Mesothelial cell of epicardium (in vitro differentiated cells): ENCODE measurements around the gene IDE. TPM values are rescaled to one million over a fixed set of nuclear protein-coding genes. Genes with fewer than 3 reads are reported as not detected.
"Not testable (repeated sequence)": the region's sequence is repeated elsewhere in the genome, so short reads cannot be mapped to it uniquely, and the experiment has no call there.

ENCODE experiments used
- DNase-seq, 2 experiments: peaks; one replicate each; pipeline ENCODE4 v3.0.0; 2021; ENCODE audit warnings: low spot score in 2 of 2; ENCODE audit not compliant: unreplicated experiment in 2 of 2
- H3K27ac Mint-ChIP-seq: 2 replicates; pipeline ENCODE4 v1.8.0; 2021; ENCODE audit warnings: mixed read lengths
- H3K27me3 Mint-ChIP-seq: 2 replicates; pipeline ENCODE4 v1.8.0; 2021; ENCODE audit warnings: low read depth, mixed read lengths
- H3K36me3 Mint-ChIP-seq: 2 replicates; pipeline ENCODE4 v1.8.0; 2021; ENCODE audit warnings: mixed read lengths
- H3K4me1 Mint-ChIP-seq: 2 replicates; pipeline ENCODE4 v1.8.0; 2021; ENCODE audit warnings: mixed read lengths
- H3K4me3 Mint-ChIP-seq: 2 replicates; pipeline ENCODE4 v1.8.0; 2021; ENCODE audit warnings: mild to moderate bottlenecking, moderate library complexity, mixed read lengths
- H3K9me3 Mint-ChIP-seq: 2 replicates; pipeline ENCODE4 v1.8.0; 2021; ENCODE audit warnings: mixed read lengths
- total RNA-seq: library from RNA; stranded (reverse); gene quantifications from 3 replicates; pipeline ENCODE4 v1.2.1, GENCODE V29; 2021
- TF ChIP-seq, protein P1 (sequence below): fragments of 200-600 bp; sonication (generic); IDR thresholded peaks from one replicate; pipeline ENCODE4 v1.5.0; 2021; ENCODE audit warnings: antibody characterized with exemption; ENCODE audit not compliant: unreplicated experiment

IDE gene
- total RNA-seq, 1 donor from 2014 or later, result 30.3 TPM

DNA sequence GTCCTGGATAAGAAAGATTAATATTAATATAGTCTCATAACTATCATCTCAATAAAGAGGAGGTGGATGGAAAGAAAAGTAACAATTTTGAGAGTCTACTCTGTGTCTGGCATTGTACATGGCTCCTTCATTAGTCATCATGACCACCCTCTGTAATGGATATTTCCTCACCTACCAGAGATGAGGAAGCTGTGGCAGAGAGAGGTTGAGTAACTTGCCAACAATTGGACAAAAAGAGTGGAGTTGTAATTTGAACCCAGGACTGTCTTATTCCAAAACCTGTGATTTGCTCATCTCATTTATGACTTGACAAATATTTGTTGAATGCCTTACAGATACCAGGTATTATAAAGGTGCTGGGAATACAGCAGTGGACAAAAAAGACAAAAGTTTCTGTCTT lies 2.1 kb upstream of the IDE start:
- Mint-ChIP-seq H3K9me3 (no peaks in the 10 kb centered on the region), H3K27ac (no peak overlapping the region), H3K4me3 (no peak overlapping the region), H3K27me3 (no peaks in the 10 kb centered on the region), H3K36me3 (no peaks in the 10 kb centered on the region), H3K4me1 (peaks cover 26% of the 10 kb centered on the region)
- TF ChIP-seq, protein P1, sequence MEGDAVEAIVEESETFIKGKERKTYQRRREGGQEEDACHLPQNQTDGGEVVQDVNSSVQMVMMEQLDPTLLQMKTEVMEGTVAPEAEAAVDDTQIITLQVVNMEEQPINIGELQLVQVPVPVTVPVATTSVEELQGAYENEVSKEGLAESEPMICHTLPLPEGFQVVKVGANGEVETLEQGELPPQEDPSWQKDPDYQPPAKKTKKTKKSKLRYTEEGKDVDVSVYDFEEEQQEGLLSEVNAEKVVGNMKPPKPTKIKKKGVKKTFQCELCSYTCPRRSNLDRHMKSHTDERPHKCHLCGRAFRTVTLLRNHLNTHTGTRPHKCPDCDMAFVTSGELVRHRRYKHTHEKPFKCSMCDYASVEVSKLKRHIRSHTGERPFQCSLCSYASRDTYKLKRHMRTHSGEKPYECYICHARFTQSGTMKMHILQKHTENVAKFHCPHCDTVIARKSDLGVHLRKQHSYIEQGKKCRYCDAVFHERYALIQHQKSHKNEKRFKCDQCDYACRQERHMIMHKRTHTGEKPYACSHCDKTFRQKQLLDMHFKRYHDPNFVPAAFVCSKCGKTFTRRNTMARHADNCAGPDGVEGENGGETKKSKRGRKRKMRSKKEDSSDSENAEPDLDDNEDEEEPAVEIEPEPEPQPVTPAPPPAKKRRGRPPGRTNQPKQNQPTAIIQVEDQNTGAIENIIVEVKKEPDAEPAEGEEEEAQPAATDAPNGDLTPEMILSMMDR, result no peak
- no peak for DNase-seq

DNA sequence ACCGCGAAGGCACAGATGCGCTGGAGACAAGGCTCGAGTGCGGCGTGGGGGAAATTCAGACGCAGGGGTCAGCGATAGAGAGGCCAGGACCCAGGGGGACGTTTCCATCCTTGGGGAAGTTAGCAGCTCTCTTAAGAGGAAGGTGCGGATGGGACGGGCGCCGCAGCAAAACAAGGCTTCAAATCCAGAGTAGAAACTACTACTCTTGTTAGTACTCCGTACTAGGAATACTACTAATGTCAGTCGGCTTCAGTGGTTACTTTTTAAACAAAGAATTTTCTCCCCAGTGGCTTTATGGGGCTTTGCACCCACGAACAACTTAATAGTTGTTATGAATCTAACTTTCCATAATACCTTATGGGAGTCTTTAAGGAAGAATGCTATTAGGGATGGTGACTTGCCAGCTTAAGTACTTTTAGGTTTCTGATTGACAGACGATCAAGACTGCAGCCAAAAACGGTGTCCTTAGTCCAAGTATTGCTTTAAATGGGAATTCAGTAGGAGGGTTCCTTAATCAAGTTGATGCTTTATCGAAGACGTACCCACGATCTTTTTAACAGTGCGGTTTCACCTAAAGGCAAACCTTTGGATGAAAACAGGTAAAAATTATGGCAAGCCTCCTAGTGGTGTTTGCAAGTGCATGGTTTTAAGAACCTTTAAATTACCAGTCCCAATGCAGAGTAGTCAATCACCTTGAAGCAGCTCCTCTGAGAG lies 812 bp upstream of the IDE start:
- TF ChIP-seq, protein P1, result peak; percentile 8
- Mint-ChIP-seq H3K36me3 (no peaks in the 10 kb centered on the region), H3K9me3 (no peaks in the 10 kb centered on the region), H3K4me1 (peaks cover 26% of the 10 kb centered on the region), H3K27ac (peak overlapping the region; percentile 94), H3K4me3 (peak overlapping the region; percentile 79), H3K27me3 (no peaks in the 10 kb centered on the region)
- no peak for DNase-seq

DNA sequence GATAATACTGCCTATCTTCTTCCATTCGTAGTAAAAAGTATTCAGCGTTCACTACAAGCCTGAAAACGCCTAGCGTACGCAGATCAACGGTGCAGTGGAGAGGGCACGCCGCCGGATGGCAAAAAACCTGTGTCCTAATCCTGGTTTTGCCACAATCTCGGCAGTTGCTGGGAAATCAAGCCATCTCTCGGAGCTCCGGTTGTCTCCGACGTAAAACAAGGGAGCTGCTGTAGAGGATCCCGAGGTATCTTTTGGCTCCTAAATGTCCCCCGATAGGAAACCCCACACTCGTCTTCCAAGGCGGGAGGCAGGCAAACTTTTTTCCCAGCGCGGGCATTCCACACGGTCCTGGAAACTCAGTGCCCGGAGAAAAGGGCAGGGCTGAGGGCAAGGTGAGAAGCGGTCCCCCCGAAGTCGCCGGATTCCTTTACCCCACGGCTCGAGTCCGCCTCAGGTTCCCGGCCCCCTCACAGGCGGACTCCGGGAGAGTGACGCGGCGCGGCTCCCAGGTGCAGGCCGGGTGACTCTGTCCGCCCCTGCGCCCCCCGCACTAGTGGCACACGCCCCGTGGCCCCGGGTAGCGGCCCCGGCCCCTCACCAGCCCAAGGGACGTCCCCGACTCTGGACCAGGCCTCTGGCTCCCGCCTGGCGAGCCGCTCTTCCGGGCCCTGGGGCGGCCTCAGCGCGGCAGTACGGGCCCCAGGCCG lies 649 bp downstream of the IDE start:
- H3K4me3 Mint-ChIP-seq, result peak overlapping the region; percentile 79
- DNase-seq, result peak in 1 of 2 experiments; percentile 36
- H3K9me3 Mint-ChIP-seq, result no peaks in the 10 kb centered on the region
- no peaks in the 10 kb centered on the region for H3K27me3 Mint-ChIP-seq
- H3K27ac Mint-ChIP-seq, result peak overlapping the region; percentile 48
- peaks cover 29% of the 10 kb centered on the region for H3K4me1 Mint-ChIP-seq
- H3K36me3 Mint-ChIP-seq, result peaks cover 5% of the 10 kb centered on the region
- TF ChIP-seq, protein P1, result no peak

DNA sequence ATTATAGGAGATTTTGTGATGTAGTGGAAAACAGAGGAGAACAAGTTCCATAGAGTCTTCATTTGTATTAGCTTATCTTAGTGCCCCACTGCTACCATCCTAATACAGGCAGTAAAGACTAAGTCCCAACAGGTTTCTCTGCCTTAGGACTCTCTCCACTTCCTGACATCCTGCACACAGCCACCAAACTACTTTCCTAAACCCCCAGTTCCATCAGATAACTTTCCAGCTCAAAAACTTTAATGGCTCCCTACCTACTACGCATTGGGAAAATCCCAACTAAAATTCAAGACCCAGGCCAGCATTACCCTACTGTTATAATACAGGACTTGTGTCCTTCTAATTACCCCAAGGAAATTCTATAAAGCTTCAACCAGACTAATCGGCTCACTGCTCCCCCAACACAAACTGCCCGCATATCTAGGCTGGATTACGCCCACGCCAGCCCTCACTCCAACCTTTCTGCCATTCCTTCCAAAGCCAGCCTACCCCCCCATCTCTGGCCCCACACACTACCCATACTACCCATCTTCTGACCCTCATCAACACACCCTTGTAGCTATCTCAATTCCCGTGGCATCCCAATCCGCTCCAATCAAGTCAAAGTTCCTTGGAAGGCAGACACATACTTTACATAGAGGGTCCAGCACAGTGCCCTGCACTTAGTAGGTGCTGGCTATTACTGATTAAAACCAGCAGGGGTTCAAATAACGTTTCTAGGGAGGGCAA lies 1.4 kb downstream of the IDE start:
- Mint-ChIP-seq H3K9me3 (no peaks in the 10 kb centered on the region), H3K27me3 (no peaks in the 10 kb centered on the region), H3K36me3 (peaks cover 9% of the 10 kb centered on the region), H3K4me3 (peak overlapping the region; percentile 79), H3K27ac (peak overlapping the region; percentile 48), H3K4me1 (peaks cover 29% of the 10 kb centered on the region)
- TF ChIP-seq, protein P1, result no peak
- DNase-seq, result no peak

DNA sequence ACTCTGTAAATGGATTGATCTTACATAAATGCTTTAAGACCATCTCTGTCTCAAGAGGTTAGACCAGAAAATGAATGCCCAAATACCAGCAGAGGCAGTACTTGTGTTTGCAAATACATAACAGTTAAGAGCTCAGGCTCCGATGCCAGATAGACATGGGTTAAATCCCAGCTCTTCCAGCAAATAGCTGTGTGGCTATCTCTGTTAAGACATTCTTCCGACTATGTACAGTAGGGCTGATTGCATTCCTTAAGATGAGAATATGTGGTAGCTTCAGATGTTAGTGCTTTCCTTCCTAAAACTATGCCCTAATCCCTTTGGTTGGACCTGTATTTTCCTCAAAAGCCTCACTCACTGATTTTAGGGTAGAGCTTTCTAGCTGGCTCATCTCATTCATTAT lies 2.2 kb downstream of the IDE start:
- Mint-ChIP-seq H3K4me3 (peak overlapping the region; percentile 79), H3K4me1 (peaks cover 31% of the 10 kb centered on the region), H3K36me3 (peaks cover 12% of the 10 kb centered on the region), H3K9me3 (no peaks in the 10 kb centered on the region), H3K27me3 (no peaks in the 10 kb centered on the region), H3K27ac (peak overlapping the region; percentile 44)
- TF ChIP-seq, protein P1, result no peak
- no peak for DNase-seq

DNA sequence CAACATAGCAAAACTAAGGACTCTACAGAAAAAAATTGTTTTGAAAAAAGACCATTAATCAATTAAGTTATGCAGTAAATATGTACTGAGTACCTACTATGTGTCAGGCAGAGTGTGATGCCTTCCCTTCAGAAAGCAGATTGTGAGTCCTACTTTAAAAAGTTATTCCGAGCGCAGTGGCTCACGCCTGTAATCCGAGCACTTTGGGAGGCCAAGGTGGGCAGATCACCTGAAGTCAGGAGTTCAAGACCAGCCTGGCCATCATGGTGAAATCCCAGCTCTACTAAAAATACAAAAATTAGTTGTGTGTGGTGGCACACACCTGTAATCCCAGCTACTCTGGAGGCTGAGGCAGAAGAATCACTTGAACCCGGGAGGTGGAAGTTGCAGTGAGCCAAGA lies 4.2 kb downstream of the IDE start:
- H3K27me3 Mint-ChIP-seq, DNase-seq, H3K27ac Mint-ChIP-seq, H3K4me3 Mint-ChIP-seq, H3K9me3 Mint-ChIP-seq: not testable (repeated sequence)
- Mint-ChIP-seq H3K36me3 (peaks cover 17% of the 10 kb centered on the region), H3K4me1 (peaks cover 25% of the 10 kb centered on the region)
